Heart left ventricle (tissue), 13 donors: ENCODE measurements around the gene TTC38.

Experiments
- POLR2A ChIP-seq, 2 donors: fragments of 450-650 bp; IDR thresholded peaks; one replicate each; pipeline ENCODE4 v1.6.1; 2017; ENCODE audit warnings: antibody characterized with exemption in 2 of 2, mild to moderate bottlenecking in 2 of 2, moderate library complexity in 2 of 2
- TF ChIP-seq, protein P1 (sequence below), 12 donors: fragments of 200-600 bp; sonication (generic) in 4 of 12; IDR thresholded peaks; one replicate each; pipeline versions ENCODE4 v1.5.0 to v1.8.0; 2018 to 2022; ENCODE audit warnings: antibody characterized with exemption in 12 of 12, mild to moderate bottlenecking in 5 of 12
- donor health status: ischemic (EF 13 %, LVEDD 7.1; RV severe dilation, severe dysfunction).
- donor health status: DM: no; HTN: yes; CAD: no.
- donor health status: DM: no; HTN: no; CAD: no.
- donor health status: ischemic (EF 25% LVEDD 6.9; RV normal size, moderate dysfunction).
- donor health status: ischemic (EF 25% LVEDD 5.7; RV mildly dilated, moderate dysfunction).
- donor health status: ischemic (EF 35%, LVEDD 5.7; RV mildly dilated, moderate dysfunction).
- donor health status: nonischemic (EF 11% LVEDD 7.7; RV severe dilation, severe dysfunction).
- donor health status: DM: yes; HTN: yes; CAD: no.
- donor health status: PGD.
- donor health status: ischemic (EF 29% LVEDD 5.4; RV normal size, mild dysfunction).
- donor health status: nonischemic (EF 23%, LVEDD 6.1; RV moderate dilation, normal function).

DNA sequence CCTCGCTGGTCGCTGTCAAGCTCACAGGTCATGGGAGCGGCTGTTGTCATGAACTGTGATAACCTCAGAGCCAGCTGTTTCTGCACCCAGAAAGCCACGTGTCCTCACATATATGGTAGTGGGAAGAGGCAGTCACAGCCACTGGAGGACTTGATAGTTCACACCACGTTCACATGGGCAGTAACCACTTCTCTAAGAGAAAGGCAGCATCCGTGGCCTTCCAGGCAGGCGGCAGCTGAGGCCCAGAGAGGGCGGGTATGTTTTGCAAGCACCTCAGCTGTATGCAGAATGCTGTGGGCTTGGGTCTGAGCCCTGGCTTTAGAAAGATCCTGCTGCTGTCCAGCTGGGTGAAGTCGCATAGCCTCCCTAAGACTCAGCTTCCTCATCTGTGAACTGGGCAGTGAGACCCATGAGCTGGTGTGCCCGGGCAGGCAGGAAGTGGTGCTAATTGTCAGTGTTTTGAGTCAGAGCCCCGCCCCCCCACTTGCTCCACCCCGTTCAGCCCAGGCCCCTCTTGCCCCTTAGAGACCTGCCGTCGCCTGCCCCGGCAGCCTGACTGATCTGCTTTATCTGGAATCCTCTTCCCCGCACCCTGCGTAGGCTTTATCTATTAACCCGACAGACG lies 13.3 kb downstream of the TTC38 start:
- TF ChIP-seq, protein P1, sequence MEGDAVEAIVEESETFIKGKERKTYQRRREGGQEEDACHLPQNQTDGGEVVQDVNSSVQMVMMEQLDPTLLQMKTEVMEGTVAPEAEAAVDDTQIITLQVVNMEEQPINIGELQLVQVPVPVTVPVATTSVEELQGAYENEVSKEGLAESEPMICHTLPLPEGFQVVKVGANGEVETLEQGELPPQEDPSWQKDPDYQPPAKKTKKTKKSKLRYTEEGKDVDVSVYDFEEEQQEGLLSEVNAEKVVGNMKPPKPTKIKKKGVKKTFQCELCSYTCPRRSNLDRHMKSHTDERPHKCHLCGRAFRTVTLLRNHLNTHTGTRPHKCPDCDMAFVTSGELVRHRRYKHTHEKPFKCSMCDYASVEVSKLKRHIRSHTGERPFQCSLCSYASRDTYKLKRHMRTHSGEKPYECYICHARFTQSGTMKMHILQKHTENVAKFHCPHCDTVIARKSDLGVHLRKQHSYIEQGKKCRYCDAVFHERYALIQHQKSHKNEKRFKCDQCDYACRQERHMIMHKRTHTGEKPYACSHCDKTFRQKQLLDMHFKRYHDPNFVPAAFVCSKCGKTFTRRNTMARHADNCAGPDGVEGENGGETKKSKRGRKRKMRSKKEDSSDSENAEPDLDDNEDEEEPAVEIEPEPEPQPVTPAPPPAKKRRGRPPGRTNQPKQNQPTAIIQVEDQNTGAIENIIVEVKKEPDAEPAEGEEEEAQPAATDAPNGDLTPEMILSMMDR (IDR thresholded peaks at IDR 0.05) = no peak
- no peak for TF ChIP-seq POLR2A (IDR thresholded peaks at IDR 0.05)
